HepG2 (cell line): Measurements from ENCODE around the gene EPB41L2. TPM values are rescaled to one million over a fixed set of nuclear protein-coding genes. Genes with fewer than 3 reads are reported as not detected.

Experiments used
- ATF7-NPFF ChIP-seq: sonication (generic); formaldehyde crosslinking; IDR thresholded peaks from 2 replicates; pipeline ENCODE4 v1.8.1; 2023; ENCODE audit warnings: mild to moderate bottlenecking, low read depth, missing genetic modification reagents, moderate library complexity
- CREB1 ChIP-seq, 2 experiments: fragments of 450-650 bp in 1 of 2; IDR thresholded peaks; 2 replicates each; pipeline ENCODE4 v1.6.1; 2016 to 2017; ENCODE audit warnings: control low read depth in 1 of 2, mild to moderate bottlenecking in 1 of 2, missing compliant biosample characterization in 1 of 2, missing genetic modification characterization in 1 of 2
- EP300 ChIP-seq, 3 experiments: sonication (generic) in 1 of 3; formaldehyde crosslinking in 1 of 3; IDR thresholded peaks; 2 replicates each; pipeline versions ENCODE4 v1.5.1 to v1.6.1; 2011 to 2020; ENCODE audit warnings: low read depth in 2 of 3, low read length in 2 of 3, borderline replicate concordance in 1 of 3, improper control_type of control experiment in 1 of 3, mild to moderate bottlenecking in 1 of 3, missing genetic modification reagents in 1 of 3, moderate library complexity in 1 of 3
- FOXA3 ChIP-seq: IDR thresholded peaks from 2 replicates; pipeline ENCODE4 v1.6.1; 2016; ENCODE audit warnings: missing genetic modification reagents, missing compliant biosample characterization
- NCOA2 ChIP-seq: sonication (generic); formaldehyde crosslinking; IDR thresholded peaks from 2 replicates; pipeline ENCODE4 v1.8.0; 2022; ENCODE audit warnings: inconsistent platforms
- ZNF12 ChIP-seq: sonication (generic); formaldehyde crosslinking; IDR thresholded peaks from 2 replicates; pipeline ENCODE4 v1.5.0; 2020; ENCODE audit warnings: missing genetic modification reagents
- ZNF142 ChIP-seq: sonication (generic); formaldehyde crosslinking; IDR thresholded peaks from 2 replicates; pipeline ENCODE4 v1.4.0; 2020; ENCODE audit warnings: missing genetic modification reagents
- ZNF776 ChIP-seq: sonication (generic); formaldehyde crosslinking; IDR thresholded peaks from 2 replicates; pipeline ENCODE4 v1.4.0; 2020; ENCODE audit warnings: mild to moderate bottlenecking, missing genetic modification reagents
- polyA plus RNA-seq, 8 experiments: library from polyadenylated mRNA; depleted of rRNA in 3 of 8; stranded (reverse) in 7 of 8; unstranded in 1 of 8; fragments of >200 nt; fragmentation: Illumina TruSeq in 4 of 8; extraction: Trizol in 4 of 8; gene quantifications; 2 replicates each; pipeline versions ENCODE4 v1.2.1 to v1.2.3, GENCODE V29; 2011 to 2016; ENCODE audit warnings: low read depth in 4 of 8, missing spikeins in 1 of 8, mixed read lengths in 1 of 8; ENCODE audit not compliant: insufficient read depth in 1 of 8
- total RNA-seq, 5 experiments: library from RNA; depleted of rRNA; stranded (reverse); fragments of >200 nt; fragmentation: Illumina TruSeq; extraction: Trizol; gene quantifications; 2 replicates each; pipeline ENCODE4 v1.2.3, GENCODE V29; 2016; ENCODE audit warnings: low read depth in 1 of 5
- TF ChIP-seq, protein P1 (sequence below): IDR thresholded peaks from 2 replicates; pipeline ENCODE4 v1.4.0; 2020; ENCODE audit warnings: mild to moderate bottlenecking, missing genetic modification reagents

The EPB41L2 gene
- total and polyA plus RNA-seq, 2 of the 13 experiments (the other 11 are each of a cell fraction or from before 2014, with no cell fraction given), result 41.7 to 56.4 TPM

- TF ChIP-seq CREB1 (IDR thresholded peaks at IDR 0.05) (peak; percentile 39; the same call in 1 of the 2 replicates), CREB1 (CRISPR knock-in tag; IDR thresholded peaks at IDR 0.05) (no peak), ZNF776 (CRISPR knock-in tag) (no peak), ZNF142 (CRISPR knock-in tag) (no peak), NCOA2 (CRISPR knock-in tag) (0 out of 2 replicates have a peak, but pooled peaks have one; percentile 32), EP300 (IDR thresholded peaks at IDR 0.05; ENCODE audit: low read depth in 2 of 2, low read length in 2 of 2) (peak in 1 of 2 experiments; percentile 15; a peak in 1 of 4 replicates), EP300 (CRISPR knock-in tag; IDR thresholded peaks at IDR 0.05; ENCODE audit: borderline replicate concordance) (no peak), ATF7-NPFF (CRISPR knock-in tag) (no peak), FOXA3 (CRISPR knock-in tag) (peak; percentile 19; the same call in 1 of the 2 replicates), ZNF12 (CRISPR knock-in tag) (0 out of 2 replicates have a peak, but pooled peaks have one; percentile 47)
- TF ChIP-seq, protein P1, sequence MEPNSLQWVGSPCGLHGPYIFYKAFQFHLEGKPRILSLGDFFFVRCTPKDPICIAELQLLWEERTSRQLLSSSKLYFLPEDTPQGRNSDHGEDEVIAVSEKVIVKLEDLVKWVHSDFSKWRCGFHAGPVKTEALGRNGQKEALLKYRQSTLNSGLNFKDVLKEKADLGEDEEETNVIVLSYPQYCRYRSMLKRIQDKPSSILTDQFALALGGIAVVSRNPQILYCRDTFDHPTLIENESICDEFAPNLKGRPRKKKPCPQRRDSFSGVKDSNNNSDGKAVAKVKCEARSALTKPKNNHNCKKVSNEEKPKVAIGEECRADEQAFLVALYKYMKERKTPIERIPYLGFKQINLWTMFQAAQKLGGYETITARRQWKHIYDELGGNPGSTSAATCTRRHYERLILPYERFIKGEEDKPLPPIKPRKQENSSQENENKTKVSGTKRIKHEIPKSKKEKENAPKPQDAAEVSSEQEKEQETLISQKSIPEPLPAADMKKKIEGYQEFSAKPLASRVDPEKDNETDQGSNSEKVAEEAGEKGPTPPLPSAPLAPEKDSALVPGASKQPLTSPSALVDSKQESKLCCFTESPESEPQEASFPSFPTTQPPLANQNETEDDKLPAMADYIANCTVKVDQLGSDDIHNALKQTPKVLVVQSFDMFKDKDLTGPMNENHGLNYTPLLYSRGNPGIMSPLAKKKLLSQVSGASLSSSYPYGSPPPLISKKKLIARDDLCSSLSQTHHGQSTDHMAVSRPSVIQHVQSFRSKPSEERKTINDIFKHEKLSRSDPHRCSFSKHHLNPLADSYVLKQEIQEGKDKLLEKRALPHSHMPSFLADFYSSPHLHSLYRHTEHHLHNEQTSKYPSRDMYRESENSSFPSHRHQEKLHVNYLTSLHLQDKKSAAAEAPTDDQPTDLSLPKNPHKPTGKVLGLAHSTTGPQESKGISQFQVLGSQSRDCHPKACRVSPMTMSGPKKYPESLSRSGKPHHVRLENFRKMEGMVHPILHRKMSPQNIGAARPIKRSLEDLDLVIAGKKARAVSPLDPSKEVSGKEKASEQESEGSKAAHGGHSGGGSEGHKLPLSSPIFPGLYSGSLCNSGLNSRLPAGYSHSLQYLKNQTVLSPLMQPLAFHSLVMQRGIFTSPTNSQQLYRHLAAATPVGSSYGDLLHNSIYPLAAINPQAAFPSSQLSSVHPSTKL (CRISPR knock-in tag), result peak; percentile 58; the same call in 1 of the 2 replicates
These were observed 44.1 kb upstream of the EPB41L2 start (continued) for GRCh38 chr6:131107151-131107550.
